ENCODE results near the gene CD300LG. TPM values are rescaled to one million over a fixed set of nuclear protein-coding genes. Genes with fewer than 3 reads are reported as not detected.

Gene CD300LG
- total and polyA plus RNA-seq, 4 donors: 1.1 to 6.8 (median 2.5) TPM

GRCh38 chr17:43808076-43808475, 38.9 kb upstream of the CD300LG start:
- no peaks in the 10 kb centered on the region for H3K4me1 ChIP-seq (ENCODE audit: control insufficient read depth in 5 of 5, insufficient read depth in 5 of 5, low read length in 5 of 5)
- peaks cover 4 to 19% (median 14%) of the 10 kb centered on the region in 4 donors for H3K36me3 ChIP-seq (ENCODE audit: control insufficient read depth in 4 of 4, insufficient read depth in 4 of 4, low read length in 4 of 4)
- H3K4me3 ChIP-seq: no peak overlapping the region
- H3K27ac ChIP-seq (ENCODE audit: low read depth in 1 of 2, low read length in 1 of 2): no peak overlapping the region
- no peak for TF ChIP-seq CTCF (IDR thresholded peaks at IDR 0.05; ENCODE audit: control extremely low read depth, extremely low read depth)
- ATAC-seq (ENCODE audit: insufficient read depth, low FRiP score) (no peak), DNase-seq (no peak)
- H3K9ac ChIP-seq (ENCODE audit: insufficient read depth in 1 of 2, low read length in 2 of 2): no peak overlapping the region
- H3K9me3 ChIP-seq (ENCODE audit: control insufficient read depth in 4 of 4, insufficient read depth in 3 of 4, low read length in 3 of 4): peaks cover 0 to 1% (median 0%) of the 10 kb centered on the region in 4 donors
- no peaks in the 10 kb centered on the region for H3K27me3 ChIP-seq (ENCODE audit: control insufficient read depth in 3 of 3, insufficient read depth in 3 of 3, low read length in 2 of 3)
- 78 to 81% methylated on average over 4 of the region's 4 CpGs for WGBS, 2 donors

- 93 to 94% methylated on average over 5 of the region's 5 CpGs for WGBS, 2 donors
- Histone ChIP-seq H3K9ac (ENCODE audit: insufficient read depth in 1 of 2, low read length in 2 of 2) (no peak overlapping the region), H3K9me3 (ENCODE audit: control insufficient read depth in 4 of 4, insufficient read depth in 3 of 4, low read length in 3 of 4) (peaks cover 0 to 1% (median 0%) of the 10 kb centered on the region in 4 donors), H3K4me3 (no peak overlapping the region), H3K36me3 (ENCODE audit: control insufficient read depth in 4 of 4, insufficient read depth in 4 of 4, low read length in 4 of 4) (peaks cover 12 to 30% (median 19%) of the 10 kb centered on the region in 4 donors), H3K27me3 (ENCODE audit: control insufficient read depth in 3 of 3, insufficient read depth in 3 of 3, low read length in 2 of 3) (no peaks in the 10 kb centered on the region), H3K4me1 (ENCODE audit: control insufficient read depth in 5 of 5, insufficient read depth in 5 of 5, low read length in 5 of 5) (no peaks in the 10 kb centered on the region), H3K27ac (ENCODE audit: low read depth in 1 of 2, low read length in 1 of 2) (no peak overlapping the region)
- TF ChIP-seq CTCF (IDR thresholded peaks at IDR 0.05; ENCODE audit: control extremely low read depth, extremely low read depth): no peak
- no peak for ATAC-seq (ENCODE audit: insufficient read depth, low FRiP score)
- DNase-seq: no peak
These were observed 37.9 kb upstream of the CD300LG start for GRCh38 chr17:43809121-43809520.

- H3K9ac ChIP-seq (ENCODE audit: insufficient read depth in 1 of 2, low read length in 2 of 2): no peak overlapping the region
- no peaks in the 10 kb centered on the region for H3K27me3 ChIP-seq (ENCODE audit: control insufficient read depth in 3 of 3, insufficient read depth in 3 of 3, low read length in 2 of 3)
- DNase-seq: no peak
- peaks cover 14 to 29% (median 21%) of the 10 kb centered on the region in 4 donors for H3K36me3 ChIP-seq (ENCODE audit: control insufficient read depth in 4 of 4, insufficient read depth in 4 of 4, low read length in 4 of 4)
- H3K4me1 ChIP-seq (ENCODE audit: control insufficient read depth in 5 of 5, insufficient read depth in 5 of 5, low read length in 5 of 5): no peaks in the 10 kb centered on the region
- H3K9me3 ChIP-seq (ENCODE audit: control insufficient read depth in 4 of 4, insufficient read depth in 3 of 4, low read length in 3 of 4): peaks cover 0 to 1% (median 0%) of the 10 kb centered on the region in 4 donors
- 85 to 95% methylated on average over 4 of the region's 4 CpGs for WGBS, 2 donors
- ATAC-seq (ENCODE audit: insufficient read depth, low FRiP score): no peak
- TF ChIP-seq CTCF (IDR thresholded peaks at IDR 0.05; ENCODE audit: control extremely low read depth, extremely low read depth): no peak
- no peak overlapping the region for H3K27ac ChIP-seq (ENCODE audit: low read depth in 1 of 2, low read length in 1 of 2)
- no peak overlapping the region for H3K4me3 ChIP-seq
These were observed 36.7 kb upstream of the CD300LG start for GRCh38 chr17:43810226-43810715.

- H3K36me3 ChIP-seq (ENCODE audit: control insufficient read depth in 4 of 4, insufficient read depth in 4 of 4, low read length in 4 of 4): peaks cover 14 to 29% (median 21%) of the 10 kb centered on the region in 4 donors
- H3K9ac ChIP-seq (ENCODE audit: insufficient read depth in 1 of 2, low read length in 2 of 2): no peak overlapping the region
- peaks cover 0 to 1% (median 0%) of the 10 kb centered on the region in 4 donors for H3K9me3 ChIP-seq (ENCODE audit: control insufficient read depth in 4 of 4, insufficient read depth in 3 of 4, low read length in 3 of 4)
- H3K4me3 ChIP-seq: no peak overlapping the region
- WGBS, 2 donors: 91 to 93% methylated on average over 5 of the region's 5 CpGs
- no peak overlapping the region for H3K27ac ChIP-seq (ENCODE audit: low read depth in 1 of 2, low read length in 1 of 2)
- H3K27me3 ChIP-seq (ENCODE audit: control insufficient read depth in 3 of 3, insufficient read depth in 3 of 3, low read length in 2 of 3): no peaks in the 10 kb centered on the region
- no peaks in the 10 kb centered on the region for H3K4me1 ChIP-seq (ENCODE audit: control insufficient read depth in 5 of 5, insufficient read depth in 5 of 5, low read length in 5 of 5)
- no peak for DNase-seq
- TF ChIP-seq CTCF (IDR thresholded peaks at IDR 0.05; ENCODE audit: control extremely low read depth, extremely low read depth): no peak
- no peak for ATAC-seq (ENCODE audit: insufficient read depth, low FRiP score)
These were observed 36.2 kb upstream of the CD300LG start for GRCh38 chr17:43810823-43811222.
